Suprapubic skin (tissue), 4 donors: ENCODE data around the gene IGSF5. TPM values are rescaled to one million over a fixed set of nuclear protein-coding genes. Genes with fewer than 3 reads are reported as not detected.
"Not testable (repeated sequence)": the region's sequence is repeated elsewhere in the genome, so short reads cannot be mapped to it uniquely, and the experiment has no call there.

Source experiments
- DNase-seq, 2 donors: peaks; one replicate each; pipeline ENCODE4 v3.0.0-alpha.2; 2019; ENCODE audit warnings: low spot score in 2 of 2
- H3K27ac ChIP-seq: fragments of 200-600 bp; sonication (generic); one replicate; pipeline ENCODE4 v1.5.1; 2019
- H3K27me3 ChIP-seq: fragments of 200-600 bp; sonication (generic); one replicate; pipeline ENCODE4 v1.5.1; 2019
- H3K36me3 ChIP-seq: fragments of 200-600 bp; sonication (generic); one replicate; pipeline ENCODE4 v1.5.1; 2019
- H3K4me1 ChIP-seq: fragments of 200-600 bp; sonication (generic); one replicate; pipeline ENCODE4 v1.5.1; 2019
- H3K4me3 ChIP-seq: fragments of 200-600 bp; sonication (generic); one replicate; pipeline ENCODE4 v1.5.1; 2019; ENCODE audit warnings: mild to moderate bottlenecking
- H3K9me3 ChIP-seq: fragments of 200-600 bp; sonication (generic); one replicate; pipeline ENCODE4 v1.5.1; 2019
- EP300 ChIP-seq: sonication (generic); formaldehyde crosslinking; IDR thresholded peaks from one replicate; pipeline ENCODE4 v1.6.1; 2017; ENCODE audit warnings: antibody characterized with exemption
- POLR2A ChIP-seq, 2 donors: fragments of 450-650 bp; IDR thresholded peaks; one replicate each; pipeline ENCODE4 v1.6.1; 2017; ENCODE audit warnings: antibody characterized with exemption in 2 of 2, mild to moderate bottlenecking in 2 of 2, moderate library complexity in 2 of 2
- POLR2AphosphoS5 ChIP-seq, 3 donors: sonication (generic); formaldehyde crosslinking; IDR thresholded peaks; one replicate each; pipeline ENCODE4 v1.6.1; 2017; ENCODE audit warnings: antibody characterized with exemption in 3 of 3
- WGBS: methylation state at CpG from one replicate; pipeline ENCODE4 v1.1.5; 2018; 5-methylcytosine and 5-hydroxymethylcytosine counted together
- total RNA-seq, 4 donors: library from RNA; depleted of rRNA; stranded (reverse); fragments of >200 nt; gene quantifications; one replicate each; pipeline ENCODE4 v1.1.0, GENCODE V29; 2016
- TF ChIP-seq, protein P1 (sequence below), 2 donors: fragments of 200-600 bp in 1 of 2; fragments of 450-650 bp in 1 of 2; sonication (generic) in 1 of 2; IDR thresholded peaks; one replicate each; pipeline ENCODE4 v1.5.1; 2016 to 2019; ENCODE audit warnings: antibody characterized with exemption in 2 of 2, mild to moderate bottlenecking in 1 of 2, moderate library complexity in 1 of 2

The IGSF5 gene
- 1 to 10 TPM in 1 of 4 donors, under 1 TPM in 1, not detected in 2; 0.95 to 1.0 TPM for total RNA-seq

- H3K27ac ChIP-seq, H3K36me3 ChIP-seq, H3K27me3 ChIP-seq, H3K4me1 ChIP-seq, H3K4me3 ChIP-seq, H3K9me3 ChIP-seq: not testable (repeated sequence)
- DNase-seq = peak in 1 of 2 donors; percentile 21
- WGBS = 88% methylated on average over 4 of the region's 4 CpGs
These were observed at the start of gene IGSF5 for GRCh38 chr21:39744883-39745282. TSS of gene IGSF5 (plus strand) at chr21:39745183. CDS start at chr21:39745510, 327 bp downstream.

GRCh38 chr21:39696196-39696595 is 48.8 kb upstream of the IGSF5 start:
- Histone ChIP-seq H3K36me3 (no peaks in the 10 kb centered on the region), H3K27ac (no peak overlapping the region), H3K4me3 (no peak overlapping the region), H3K27me3 (no peaks in the 10 kb centered on the region), H3K9me3 (no peaks in the 10 kb centered on the region), H3K4me1 (no peaks in the 10 kb centered on the region)
- DNase-seq = no peak
- TF ChIP-seq POLR2AphosphoS5 (IDR thresholded peaks at IDR 0.05) = no peak
- TF ChIP-seq EP300 = no peak
- TF ChIP-seq POLR2A (IDR thresholded peaks at IDR 0.05) = no peak
- TF ChIP-seq, protein P1, sequence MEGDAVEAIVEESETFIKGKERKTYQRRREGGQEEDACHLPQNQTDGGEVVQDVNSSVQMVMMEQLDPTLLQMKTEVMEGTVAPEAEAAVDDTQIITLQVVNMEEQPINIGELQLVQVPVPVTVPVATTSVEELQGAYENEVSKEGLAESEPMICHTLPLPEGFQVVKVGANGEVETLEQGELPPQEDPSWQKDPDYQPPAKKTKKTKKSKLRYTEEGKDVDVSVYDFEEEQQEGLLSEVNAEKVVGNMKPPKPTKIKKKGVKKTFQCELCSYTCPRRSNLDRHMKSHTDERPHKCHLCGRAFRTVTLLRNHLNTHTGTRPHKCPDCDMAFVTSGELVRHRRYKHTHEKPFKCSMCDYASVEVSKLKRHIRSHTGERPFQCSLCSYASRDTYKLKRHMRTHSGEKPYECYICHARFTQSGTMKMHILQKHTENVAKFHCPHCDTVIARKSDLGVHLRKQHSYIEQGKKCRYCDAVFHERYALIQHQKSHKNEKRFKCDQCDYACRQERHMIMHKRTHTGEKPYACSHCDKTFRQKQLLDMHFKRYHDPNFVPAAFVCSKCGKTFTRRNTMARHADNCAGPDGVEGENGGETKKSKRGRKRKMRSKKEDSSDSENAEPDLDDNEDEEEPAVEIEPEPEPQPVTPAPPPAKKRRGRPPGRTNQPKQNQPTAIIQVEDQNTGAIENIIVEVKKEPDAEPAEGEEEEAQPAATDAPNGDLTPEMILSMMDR (IDR thresholded peaks at IDR 0.05) = no peak
- WGBS = 88% methylated on average over 7 of the region's 7 CpGs

DNA sequence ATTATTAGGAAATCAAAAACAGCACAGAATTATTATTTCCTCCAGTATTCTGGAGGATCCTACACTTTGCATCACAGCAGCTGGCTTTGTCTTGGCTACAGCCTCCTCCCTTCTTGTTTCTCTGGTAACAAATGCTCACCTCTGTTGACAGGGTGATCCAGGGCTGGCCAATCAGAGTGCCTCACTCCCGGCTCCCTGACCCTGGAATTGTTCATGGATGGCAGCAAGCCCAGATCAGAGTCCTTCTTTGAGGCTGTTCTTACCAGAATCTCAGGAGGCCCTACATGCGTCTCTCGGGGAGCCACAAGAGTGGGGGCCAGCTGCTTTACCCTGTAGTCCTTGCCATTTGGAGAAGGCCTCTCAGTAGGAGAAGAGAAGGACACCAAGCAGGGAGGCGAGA is 48.4 kb upstream of the IGSF5 start:
- Histone ChIP-seq H3K9me3 (no peaks in the 10 kb centered on the region), H3K4me3 (no peak overlapping the region), H3K27me3 (no peaks in the 10 kb centered on the region), H3K36me3 (no peaks in the 10 kb centered on the region), H3K4me1 (no peaks in the 10 kb centered on the region), H3K27ac (no peak overlapping the region)
- TF ChIP-seq POLR2A (IDR thresholded peaks at IDR 0.05) = no peak
- TF ChIP-seq POLR2AphosphoS5 (IDR thresholded peaks at IDR 0.05) = no peak
- no peak for TF ChIP-seq EP300
- TF ChIP-seq, protein P1 (IDR thresholded peaks at IDR 0.05) = no peak
- 64% methylated on average over 4 of the region's 4 CpGs for WGBS
- no peak for DNase-seq

DNA sequence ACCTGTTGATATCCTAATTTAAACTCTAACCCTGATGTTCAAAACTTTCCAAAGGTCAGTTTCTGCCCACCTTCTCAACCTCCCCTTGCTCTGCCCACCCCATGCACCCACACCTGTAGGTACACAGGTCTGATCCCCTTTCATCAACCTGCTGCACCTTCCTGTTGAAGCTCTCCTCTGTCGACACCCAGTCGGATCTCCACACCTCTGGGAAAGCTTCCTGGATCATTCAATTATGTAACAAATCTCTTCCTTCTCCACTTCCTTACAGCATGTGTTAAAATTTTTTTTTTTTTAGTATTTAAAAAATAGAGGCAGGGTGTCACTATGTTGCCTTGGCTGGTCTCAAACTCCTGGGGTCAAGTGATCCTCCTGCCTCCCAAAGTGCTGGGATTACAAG is 44.7 kb upstream of the IGSF5 start:
- H3K27me3 ChIP-seq = no peaks in the 10 kb centered on the region
- DNase-seq = no peak
- H3K9me3 ChIP-seq = peaks cover 7% of the 10 kb centered on the region
- 70% methylated on average over 2 of the region's 2 CpGs for WGBS
- no peak overlapping the region for H3K27ac ChIP-seq
- H3K36me3 ChIP-seq = no peaks in the 10 kb centered on the region
- no peak overlapping the region for H3K4me3 ChIP-seq
- no peaks in the 10 kb centered on the region for H3K4me1 ChIP-seq
- TF ChIP-seq, protein P1 (IDR thresholded peaks at IDR 0.05) = no peak
- TF ChIP-seq POLR2A (IDR thresholded peaks at IDR 0.05) (no peak), EP300 (no peak), POLR2AphosphoS5 (IDR thresholded peaks at IDR 0.05) (no peak)

- TF ChIP-seq POLR2AphosphoS5 (IDR thresholded peaks at IDR 0.05) (no peak), EP300 (no peak), POLR2A (IDR thresholded peaks at IDR 0.05) (no peak)
- TF ChIP-seq, protein P1 (IDR thresholded peaks at IDR 0.05) = no peak
- 90% methylated on average over 1 of the region's 1 CpG for WGBS
These were observed 41.4 kb upstream of the IGSF5 start for GRCh38 chr21:39703578-39703977.

GRCh38 chr21:39705849-39706248 is 39.1 kb upstream of the IGSF5 start:
- Histone ChIP-seq H3K4me3 (no peak overlapping the region), H3K9me3 (peaks cover 7% of the 10 kb centered on the region), H3K36me3 (no peaks in the 10 kb centered on the region), H3K27me3 (no peaks in the 10 kb centered on the region), H3K4me1 (no peaks in the 10 kb centered on the region), H3K27ac (no peak overlapping the region)
- WGBS = 85% methylated on average over 2 of the region's 2 CpGs
- TF ChIP-seq POLR2A (IDR thresholded peaks at IDR 0.05) (no peak), EP300 (no peak), POLR2AphosphoS5 (IDR thresholded peaks at IDR 0.05) (no peak)
- TF ChIP-seq, protein P1 (IDR thresholded peaks at IDR 0.05) = no peak
- DNase-seq = no peak

More at GRCh38 chr21:39703578-39703977, 41.4 kb upstream of the IGSF5 start:
- H3K36me3 ChIP-seq = no peaks in the 10 kb centered on the region
- H3K4me1 ChIP-seq = no peaks in the 10 kb centered on the region
- no peak overlapping the region for H3K27ac ChIP-seq
- H3K27me3 ChIP-seq = no peaks in the 10 kb centered on the region
- no peak overlapping the region for H3K4me3 ChIP-seq
- peaks cover 7% of the 10 kb centered on the region for H3K9me3 ChIP-seq
- DNase-seq = no peak
